ENCODE measurements around the gene TCF7L2. TPM values are rescaled to one million over a fixed set of nuclear protein-coding genes. Genes with fewer than 3 reads are reported as not detected.

The TCF7L2 gene
- total and polyA plus RNA-seq, 9 of the 15 experiments (the other 6 are each of a cell fraction or from before 2014, with no cell fraction given), result 0.32 to 2.8 (median 0.92) TPM

GRCh38 chr10:113044016-113044755 is 94.1 kb downstream of the TCF7L2 start:
- DNase-seq (ENCODE audit: extremely low read depth in 1 of 4, low spot score in 3 of 4) (no peak), ATAC-seq (no peak), FAIRE-seq (no peak)
- H3K4me3 ChIP-seq, result no peak overlapping the region
- in situ Hi-C loops (cut with MboI), result no loop called here
- WGBS (ENCODE audit: insufficient coverage, low coverage, missing lambda C conversion rate), result 41% methylated on average over 12 of the region's 12 CpGs
- ChIA-PET POLR2A (interaction anchor here (0.6 kb wide), 1 partner anchor 60 kb away, joined by 3 read pairs; no protein-coding TSS in a partner anchor), CTCF (ENCODE audit: low intra/inter-chr PET ratio) (no interaction called here)
- intact Hi-C loops (cut with micrococcal nuclease), result no loop called here
- H3K4me1 ChIP-seq (replicated peaks in 1 of 2; ENCODE audit: control insufficient read depth in 2 of 2, insufficient read depth in 2 of 2, low read length in 2 of 2), result no peaks in the 10 kb centered on the region
- no peak overlapping the region for H3K27ac ChIP-seq (ENCODE audit: extremely low read depth, low read depth, low read length)
- TF ChIP-seq KDM2B (CRISPR knock-in tag; IDR thresholded peaks at IDR 0.05) (no peak), LEF1 (IDR thresholded peaks at IDR 0.05) (no peak), BCOR (IDR thresholded peaks at IDR 0.05) (no peak), PTRF (tag; IDR thresholded peaks at IDR 0.05) (no peak), FOXO4 (CRISPR knock-in tag; IDR thresholded peaks at IDR 0.05) (no peak), RAD21 (CRISPR knock-in tag; conservative IDR thresholded peaks at IDR 0.05 in 1 of 2, IDR thresholded peaks at IDR 0.05 in 1 of 2) (no peak), ZNF445 (CRISPR knock-in tag; IDR thresholded peaks at IDR 0.05; ENCODE audit: low read depth) (no peak), ZZZ3 (IDR thresholded peaks at IDR 0.05) (no peak), ZNF449 (CRISPR knock-in tag; IDR thresholded peaks at IDR 0.05) (no peak), MTA3 (IDR thresholded peaks at IDR 0.05; ENCODE audit: borderline replicate concordance) (no peak), ZNF274 (IDR thresholded peaks at IDR 0.05; ENCODE audit: borderline replicate concordance, low read depth, low read length) (no peak), L3MBTL2 (IDR thresholded peaks at IDR 0.05) (no peak), KAT8 (IDR thresholded peaks at IDR 0.05; ENCODE audit: low read depth) (no peak), HNRNPUL1 (IDR thresholded peaks at IDR 0.05; ENCODE audit: low read length) (no peak)
- no peaks in the 10 kb centered on the region for H3K36me3 ChIP-seq (ENCODE audit: control insufficient read depth, insufficient read depth, low read length)
- H3K4me2 ChIP-seq (ENCODE audit: insufficient read depth, low read length), result no peak overlapping the region
- no peaks in the 10 kb centered on the region for H3K9me1 ChIP-seq (ENCODE audit: control insufficient read depth, insufficient read depth, low read length)
- H3K9ac ChIP-seq (ENCODE audit: insufficient read depth in 1 of 2, low read depth in 2 of 2, low read length in 2 of 2), result no peak overlapping the region
- H3K79me2 ChIP-seq (ENCODE audit: control insufficient read depth, insufficient read depth, low read length), result no peaks in the 10 kb centered on the region
- peaks cover 0 to 2% of the 10 kb centered on the region in 2 experiments; a peak in 2 of 5 replicates for H3K27me3 ChIP-seq (ENCODE audit: control insufficient read depth in 2 of 2, insufficient read depth in 2 of 2, low read length in 2 of 2)
- H4K20me1 ChIP-seq (replicated peaks; ENCODE audit: control insufficient read depth, insufficient read depth, low read length), result no peaks in the 10 kb centered on the region
- no peaks in the 10 kb centered on the region for H3K9me3 ChIP-seq (replicated peaks; ENCODE audit: control insufficient read depth, insufficient read depth, low read depth, low read length)
- H2AFZ ChIP-seq (ENCODE audit: low read depth, low read length), result no peak overlapping the region
- BruUV-seq (replicated peaks), result no TSS peak
